Astrocyte of the spinal cord (primary cell): ENCODE data around the gene LAT.

Experiments used
- DNase-seq: peaks from one replicate; pipeline ENCODE4 v3.0.0; 2011; ENCODE audit warnings: low read depth, low spot score
- H3K4me3 ChIP-seq: 2 replicates; pipeline ENCODE4 v1.5.1; 2011; ENCODE audit warnings: low read depth, mild to moderate bottlenecking, low read length, moderate library complexity
- CTCF ChIP-seq: IDR thresholded peaks from 2 replicates; pipeline ENCODE4 v1.5.1; 2012; ENCODE audit warnings: low read depth, mild to moderate bottlenecking, low read length, inconsistent platforms
- in situ Hi-C: cut with HindIII; loops from 2 replicates; pipeline ENCODE4 v1.10.0; 2017; ENCODE audit warnings: low sequenced_read_pairs

LAT gene

GRCh38 chr16:28943281-28943680, 41.6 kb upstream of the LAT start:
- in situ Hi-C loops, result no loop called here

GRCh38 chr16:28946681-28947080, 38.2 kb upstream of the LAT start:
- H3K4me3 ChIP-seq, result no peak overlapping the region
- DNase-seq, result no peak
- in situ Hi-C loops, result no loop called here
- TF ChIP-seq CTCF, result no peak

More at GRCh38 chr16:28943281-28943680, 41.6 kb upstream of the LAT start:
- no peak overlapping the region for H3K4me3 ChIP-seq
- DNase-seq, result no peak
- TF ChIP-seq CTCF, result no peak

GRCh38 chr16:28950648-28951409, 34.0 kb upstream of the LAT start, which contains the start of gene NFATC2IP:
TSS of gene NFATC2IP (plus strand) at chr16:28950937. CDS start at chr16:28951012, 75 bp downstream.
- peak within 1 kb of the TSS; percentile 74 for H3K4me3 ChIP-seq
- in situ Hi-C loops, result no loop called here

GRCh38 chr16:28951410-28951943, 33.4 kb upstream of the LAT start:
- H3K4me3 ChIP-seq, result peak overlapping the region; percentile 74
- DNase-seq, result no peak

More at GRCh38 chr16:28950648-28951409, 34.0 kb upstream of the LAT start, which contains the start of gene NFATC2IP:
- TF ChIP-seq CTCF, result no peak
- DNase-seq, result peak; percentile 100

GRCh38 chr16:28958216-28958615, 26.6 kb upstream of the LAT start:
- DNase-seq, result no peak
- TF ChIP-seq CTCF, result no peak
- in situ Hi-C loops, result no loop called here
- H3K4me3 ChIP-seq, result no peak overlapping the region

More at GRCh38 chr16:28951410-28951943, 33.4 kb upstream of the LAT start:
- TF ChIP-seq CTCF, result no peak
- in situ Hi-C loops, result no loop called here

GRCh38 chr16:28958836-28959235, 26.0 kb upstream of the LAT start:
- H3K4me3 ChIP-seq, result no peak overlapping the region
- in situ Hi-C loops, result no loop called here
- TF ChIP-seq CTCF, result no peak
- DNase-seq, result no peak
